ENCODE measurements around the gene FCAMR.

GRCh38 chr1:207009182-207009850, 39.1 kb upstream of the FCAMR start:
- no peak for TF ChIP-seq CTCF (optimal IDR thresholded peaks at IDR 0.05 in 1 of 3, IDR thresholded peaks at IDR 0.05 in 1 of 3, conservative IDR thresholded peaks at IDR 0.05 in 1 of 3; ENCODE audit: extremely low read depth in 1 of 3, insufficient read depth in 2 of 3, low read length in 3 of 3)
- TF ChIP-seq EZH2 (IDR thresholded peaks at IDR 0.05; ENCODE audit: low read length): no peak

Data from keratinocyte (primary cell).